ENCODE data around the gene CDKN3.

Gene CDKN3

GRCh38 chr14:54425068-54425467 is 28.3 kb downstream of the CDKN3 start:
- DNase-seq (ENCODE audit: low read depth in 1 of 2, low spot score in 1 of 2) = no peak
- H3K27ac ChIP-seq (replicated peaks) = no peak overlapping the region
- no peak overlapping the region for H3K4me3 ChIP-seq (replicated peaks; ENCODE audit: insufficient read depth, low read length)
- no peaks in the 10 kb centered on the region for H3K27me3 ChIP-seq (ENCODE audit: insufficient read depth, poor library complexity, severe bottlenecking)
- TF ChIP-seq SPI1 (IDR thresholded peaks at IDR 0.05; ENCODE audit: borderline replicate concordance, low read depth) (no peak), POLR2AphosphoS5 (IDR thresholded peaks at IDR 0.05; ENCODE audit: low read depth) (no peak), CTCF (IDR thresholded peaks at IDR 0.05; ENCODE audit: insufficient read depth, low read length) (no peak), GABPA (IDR thresholded peaks at IDR 0.05; ENCODE audit: low read depth) (no peak), REST (IDR thresholded peaks at IDR 0.05; ENCODE audit: insufficient replicate concordance, low read depth) (no peak)

- TF ChIP-seq GABPA (IDR thresholded peaks at IDR 0.05; ENCODE audit: low read depth) (no peak), REST (IDR thresholded peaks at IDR 0.05; ENCODE audit: insufficient replicate concordance, low read depth) (no peak), SPI1 (IDR thresholded peaks at IDR 0.05; ENCODE audit: borderline replicate concordance, low read depth) (no peak), POLR2AphosphoS5 (IDR thresholded peaks at IDR 0.05; ENCODE audit: low read depth) (no peak), CTCF (IDR thresholded peaks at IDR 0.05; ENCODE audit: insufficient read depth, low read length) (no peak)
- DNase-seq (ENCODE audit: low read depth in 1 of 2, low spot score in 1 of 2) = no peak
Observed at GRCh38 chr14:54425537-54426274, 28.9 kb downstream of the CDKN3 start.

GRCh38 chr14:54427871-54428270 is 31.1 kb downstream of the CDKN3 start:
- Histone ChIP-seq H3K4me3 (replicated peaks; ENCODE audit: insufficient read depth, low read length) (no peak overlapping the region), H3K27me3 (ENCODE audit: insufficient read depth, poor library complexity, severe bottlenecking) (no peaks in the 10 kb centered on the region), H3K27ac (replicated peaks) (no peak overlapping the region)
- no peak for DNase-seq (ENCODE audit: low read depth in 1 of 2, low spot score in 1 of 2)
- TF ChIP-seq SPI1 (IDR thresholded peaks at IDR 0.05; ENCODE audit: borderline replicate concordance, low read depth) = no peak
- TF ChIP-seq POLR2AphosphoS5 (IDR thresholded peaks at IDR 0.05; ENCODE audit: low read depth) = no peak
- no peak for TF ChIP-seq CTCF (IDR thresholded peaks at IDR 0.05; ENCODE audit: insufficient read depth, low read length)
- no peak for TF ChIP-seq REST (IDR thresholded peaks at IDR 0.05; ENCODE audit: insufficient replicate concordance, low read depth)
- no peak for TF ChIP-seq GABPA (IDR thresholded peaks at IDR 0.05; ENCODE audit: low read depth)

More at GRCh38 chr14:54425537-54426274, 28.9 kb downstream of the CDKN3 start:
- Histone ChIP-seq H3K27me3 (ENCODE audit: insufficient read depth, poor library complexity, severe bottlenecking) (no peaks in the 10 kb centered on the region), H3K4me3 (replicated peaks; ENCODE audit: insufficient read depth, low read length) (no peak overlapping the region), H3K27ac (replicated peaks) (no peak overlapping the region)

Data from HL-60 (cell line).